Osteocyte (in vitro differentiated cells): ENCODE results near the gene IGSF21. TPM values are rescaled to one million over a fixed set of nuclear protein-coding genes. Genes with fewer than 3 reads are reported as not detected.
"Not testable (repeated sequence)": the region's sequence is repeated elsewhere in the genome, so short reads cannot be mapped to it uniquely, and the experiment has no call there.

Experiments used
- DNase-seq: peaks from one replicate; pipeline ENCODE4 v3.0.0; 2021; ENCODE audit warnings: mixed read lengths; ENCODE audit not compliant: unreplicated experiment; ENCODE audit errors: extremely low spot score
- H3K27ac Mint-ChIP-seq: one replicate; pipeline ENCODE4 v1.8.0; 2021; ENCODE audit warnings: mild to moderate bottlenecking, mixed read lengths; ENCODE audit not compliant: unreplicated experiment
- H3K27me3 Mint-ChIP-seq: one replicate; pipeline ENCODE4 v1.8.0; 2021; ENCODE audit warnings: mixed read lengths; ENCODE audit not compliant: unreplicated experiment
- H3K36me3 Mint-ChIP-seq: one replicate; pipeline ENCODE4 v1.8.0; 2021; ENCODE audit warnings: mixed read lengths; ENCODE audit not compliant: unreplicated experiment
- H3K4me1 Mint-ChIP-seq: one replicate; pipeline ENCODE4 v1.8.0; 2021; ENCODE audit warnings: mixed read lengths; ENCODE audit not compliant: unreplicated experiment
- H3K4me3 Mint-ChIP-seq: one replicate; pipeline ENCODE4 v1.8.0; 2021; ENCODE audit warnings: mild to moderate bottlenecking, moderate library complexity, mixed read lengths; ENCODE audit not compliant: unreplicated experiment
- H3K9me3 Mint-ChIP-seq: one replicate; pipeline ENCODE4 v1.8.0; 2021; ENCODE audit warnings: mixed read lengths; ENCODE audit not compliant: unreplicated experiment
- CTCF ChIP-seq: fragments of 200-600 bp; sonication (generic); IDR thresholded peaks from 2 replicates; pipeline ENCODE4 v1.5.0; 2021; ENCODE audit warnings: antibody characterized with exemption, mild to moderate bottlenecking, moderate library complexity
- total RNA-seq: library from RNA; stranded (reverse); gene quantifications from 2 replicates; pipeline ENCODE4 v1.2.1, GENCODE V29; 2021

The IGSF21 gene
- total RNA-seq, 1 donor from 2014 or later = not detected

- Mint-ChIP-seq H3K4me3 (no peak overlapping the region), H3K36me3 (no peaks in the 10 kb centered on the region), H3K4me1 (no peaks in the 10 kb centered on the region), H3K27ac (no peak overlapping the region), H3K27me3 (no peaks in the 10 kb centered on the region), H3K9me3 (no peaks in the 10 kb centered on the region)
- TF ChIP-seq CTCF = no peak
- DNase-seq = no peak
Measured at GRCh38 chr1:18157352-18157751, 49.8 kb downstream of the IGSF21 start.

GRCh38 chr1:18157968-18158367 is 50.4 kb downstream of the IGSF21 start:
- H3K36me3 Mint-ChIP-seq = no peaks in the 10 kb centered on the region
- no peak for TF ChIP-seq CTCF
- no peaks in the 10 kb centered on the region for H3K9me3 Mint-ChIP-seq
- no peaks in the 10 kb centered on the region for H3K4me1 Mint-ChIP-seq
- H3K4me3 Mint-ChIP-seq = no peak overlapping the region
- H3K27ac Mint-ChIP-seq = no peak overlapping the region
- no peaks in the 10 kb centered on the region for H3K27me3 Mint-ChIP-seq
- no peak for DNase-seq

- no peak for TF ChIP-seq CTCF
- Mint-ChIP-seq H3K27ac (no peak overlapping the region), H3K36me3 (no peaks in the 10 kb centered on the region), H3K4me3 (no peak overlapping the region), H3K4me1 (no peaks in the 10 kb centered on the region), H3K9me3 (no peaks in the 10 kb centered on the region), H3K27me3 (no peaks in the 10 kb centered on the region)
- no peak for DNase-seq
Measured at GRCh38 chr1:18158714-18159113, 51.1 kb downstream of the IGSF21 start.

GRCh38 chr1:18160290-18160942 is 52.8 kb downstream of the IGSF21 start:
- H3K4me3 Mint-ChIP-seq = no peak overlapping the region
- H3K9me3 Mint-ChIP-seq = no peaks in the 10 kb centered on the region
- no peaks in the 10 kb centered on the region for H3K4me1 Mint-ChIP-seq
- TF ChIP-seq CTCF = no peak
- no peak for DNase-seq
- H3K27ac Mint-ChIP-seq = no peak overlapping the region
- no peaks in the 10 kb centered on the region for H3K27me3 Mint-ChIP-seq
- no peaks in the 10 kb centered on the region for H3K36me3 Mint-ChIP-seq

- Mint-ChIP-seq H3K4me1 (no peaks in the 10 kb centered on the region), H3K36me3 (no peaks in the 10 kb centered on the region), H3K27ac (no peak overlapping the region), H3K9me3 (no peaks in the 10 kb centered on the region), H3K27me3 (no peaks in the 10 kb centered on the region), H3K4me3 (no peak overlapping the region)
- TF ChIP-seq CTCF = no peak
- no peak for DNase-seq
Measured at GRCh38 chr1:18161690-18162089, 54.1 kb downstream of the IGSF21 start.

GRCh38 chr1:18165640-18166039 is 58.0 kb downstream of the IGSF21 start:
- H3K36me3 Mint-ChIP-seq, H3K27ac Mint-ChIP-seq, H3K4me3 Mint-ChIP-seq, DNase-seq, H3K9me3 Mint-ChIP-seq, H3K27me3 Mint-ChIP-seq, H3K4me1 Mint-ChIP-seq: not testable (repeated sequence)
